Superior temporal gyrus (tissue), 1 donor: ENCODE data around the gene PNKP.

Experiments used
- DNase-seq: peaks from one replicate; pipeline ENCODE4 v3.0.0-alpha.2; 2016; ENCODE audit errors: extremely low spot score

Gene PNKP

DNA sequence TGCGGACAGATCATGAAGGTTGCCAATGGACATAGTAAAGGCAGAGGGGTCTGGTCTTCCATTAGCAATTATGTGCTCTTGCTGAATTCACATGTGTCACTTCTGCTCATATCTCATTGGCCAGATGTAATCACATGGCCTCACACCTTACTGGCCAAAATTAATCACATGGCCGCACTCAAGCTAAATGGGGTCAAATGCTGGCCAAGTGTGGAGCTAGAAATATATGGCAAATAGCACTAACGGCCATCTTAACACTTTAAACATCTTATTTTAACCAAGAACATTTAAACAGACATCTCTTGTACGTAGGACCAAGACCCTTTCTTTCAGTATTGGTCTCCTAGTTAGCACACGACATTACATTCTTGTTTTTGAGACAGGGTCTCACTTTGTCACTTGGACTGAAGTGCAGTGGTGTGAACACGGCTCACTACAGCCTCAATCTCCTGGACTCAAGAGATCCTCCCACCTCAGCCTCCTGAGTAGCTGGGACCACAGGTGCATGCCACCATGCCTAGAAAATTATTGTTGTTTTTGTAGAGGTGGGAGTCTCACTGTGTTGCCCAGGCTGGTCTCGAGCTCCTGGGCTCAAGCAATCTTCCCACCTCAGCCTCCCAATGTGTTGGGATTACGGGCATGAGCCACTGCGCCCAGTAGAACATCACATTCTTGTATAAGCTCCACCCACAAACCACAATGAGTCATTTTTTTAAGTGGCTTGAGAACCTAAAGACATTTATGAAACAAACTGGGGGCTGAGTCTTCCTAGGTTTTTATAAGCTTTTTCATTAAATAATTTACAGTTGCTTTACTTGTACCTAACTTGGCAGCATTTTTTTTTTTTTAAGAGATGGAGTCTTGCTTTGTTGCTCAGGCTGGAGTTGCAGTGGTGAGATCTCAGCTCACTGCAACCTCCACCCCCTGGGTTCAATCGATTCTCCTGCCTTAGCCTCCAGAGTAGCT is 19.4 kb downstream of the PNKP start:
- DNase-seq = no peak

DNA sequence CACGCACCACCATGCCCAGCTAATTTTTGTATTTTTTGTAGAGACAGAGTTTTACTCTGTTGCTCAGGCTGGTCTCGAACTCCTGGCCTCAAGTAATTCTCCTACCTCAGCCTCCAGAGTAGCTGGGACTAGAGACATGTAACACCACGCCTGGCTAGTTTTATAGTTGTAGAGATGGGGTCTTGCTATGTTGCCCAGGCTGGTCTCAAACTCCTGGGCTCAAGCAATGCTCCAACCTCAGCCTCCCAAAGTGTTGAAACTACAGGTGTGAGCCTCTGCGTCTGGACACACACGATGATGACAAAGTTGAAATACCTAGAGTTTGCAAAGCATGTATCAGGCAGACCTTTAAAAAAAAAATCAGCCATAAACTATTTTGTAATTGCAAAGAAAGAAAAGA is 21.0 kb downstream of the PNKP start:
- DNase-seq = no peak

GRCh38 chr19:49845414-49845813 is 22.0 kb downstream of the PNKP start:
- no peak for DNase-seq

DNA sequence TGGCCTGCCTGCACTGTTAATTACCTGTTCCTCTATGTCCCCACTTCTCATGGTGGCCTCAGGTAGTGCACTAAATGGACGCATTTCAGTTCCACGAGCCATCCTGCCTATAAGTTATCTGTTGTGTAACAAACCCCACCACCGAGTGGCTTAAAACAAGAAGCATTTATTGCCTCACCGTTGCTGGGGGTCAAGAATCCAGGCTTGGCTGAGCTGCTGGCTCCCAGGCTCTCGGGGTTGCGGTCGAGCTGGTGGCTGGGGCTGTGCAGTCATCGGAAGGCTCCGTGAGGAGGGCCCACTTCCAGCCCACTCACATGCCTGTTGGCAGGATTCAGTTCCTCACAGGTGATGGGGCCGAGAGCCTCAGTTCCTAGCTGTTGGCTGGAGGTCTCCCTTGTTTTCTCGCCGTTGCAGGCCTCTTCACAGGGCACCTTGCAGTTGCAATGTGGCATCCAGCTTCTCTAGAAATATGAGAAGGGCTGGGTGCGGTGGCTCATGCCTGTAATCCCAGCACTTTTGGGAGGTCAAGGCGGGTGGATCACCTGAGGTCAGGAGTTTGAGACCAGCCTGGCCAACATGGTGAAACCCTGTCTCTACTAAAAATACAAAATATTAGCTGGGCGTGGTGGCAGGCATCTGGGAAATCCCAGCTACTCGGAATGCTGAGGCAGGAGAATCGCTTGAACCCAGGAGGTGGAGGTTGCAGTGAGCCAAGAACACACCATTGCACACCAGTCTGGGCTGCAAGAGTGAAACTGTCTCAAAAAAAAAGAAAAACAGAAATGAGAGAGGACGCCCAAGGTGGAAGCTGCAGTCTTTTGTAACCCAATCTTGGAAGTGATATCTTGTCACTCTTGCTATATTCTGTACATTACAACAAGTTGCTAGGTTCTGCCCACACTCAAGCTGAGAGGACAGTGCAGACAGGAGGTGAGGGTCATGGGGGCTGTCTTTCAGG is 23.0 kb downstream of the PNKP start:
- DNase-seq = no peak

DNA sequence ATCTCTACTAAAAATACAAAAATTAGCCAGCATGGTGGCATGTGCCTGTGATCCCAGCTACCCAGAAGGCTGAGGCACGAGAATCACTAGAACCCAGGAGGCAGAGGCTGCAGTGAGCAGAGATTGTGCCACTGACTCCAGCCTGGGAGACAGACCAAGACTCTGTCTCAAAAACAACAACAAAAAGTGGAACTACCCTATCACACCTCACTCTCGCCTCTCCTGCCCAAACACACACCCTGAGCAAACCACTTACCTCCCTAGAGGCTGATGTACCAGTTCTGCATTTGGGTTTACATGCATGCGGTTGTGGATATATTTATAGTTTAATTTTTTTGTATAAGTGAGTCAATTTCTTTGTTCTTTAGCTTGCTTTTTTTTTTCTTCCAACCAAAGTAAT is 24.1 kb downstream of the PNKP start:
- no peak for DNase-seq

DNA sequence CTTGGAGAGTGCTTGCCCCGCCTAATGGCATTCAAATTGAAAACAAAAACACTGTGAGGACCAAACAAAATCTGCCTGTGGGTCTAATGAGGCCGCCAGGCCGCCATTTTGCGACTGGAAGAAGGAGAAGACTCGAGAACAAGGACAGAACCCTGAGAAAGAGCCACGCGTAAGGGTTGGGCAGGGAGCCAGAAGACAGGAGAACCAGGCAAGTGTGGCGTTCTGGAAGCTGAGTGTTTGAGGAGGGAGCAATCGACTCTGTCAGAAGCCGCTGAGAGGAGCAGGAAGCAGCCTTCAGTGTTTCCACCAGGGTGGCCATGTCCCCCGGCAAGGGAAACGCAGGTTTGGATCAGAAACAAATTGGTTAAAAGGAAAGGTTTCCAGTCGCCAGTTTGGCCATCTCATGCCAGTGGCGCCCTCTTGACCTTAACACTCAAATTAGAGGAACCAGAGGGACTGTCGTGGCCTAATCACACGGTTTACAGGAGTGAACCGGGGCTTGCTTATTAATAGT is 26.6 kb downstream of the PNKP start:
- no peak for DNase-seq

DNA sequence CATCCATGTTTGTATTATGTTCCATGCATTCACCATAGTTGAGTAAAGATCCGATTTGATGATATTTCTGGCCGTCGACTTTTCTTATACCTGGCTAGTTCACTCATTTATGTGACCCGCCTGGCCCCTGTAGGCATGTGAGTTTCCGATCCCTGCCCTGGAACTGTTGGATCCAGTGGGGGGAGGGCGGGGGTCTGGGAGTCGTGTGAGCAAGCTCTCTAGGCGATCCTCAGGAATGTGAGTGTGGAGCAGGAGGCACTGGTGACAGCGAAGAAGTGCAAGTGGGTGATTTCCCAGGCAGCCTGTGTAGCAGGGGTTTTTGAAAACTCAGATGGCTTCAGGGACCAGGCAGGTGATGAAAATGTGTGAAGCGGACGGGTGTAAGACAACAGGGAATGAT is 27.1 kb downstream of the PNKP start:
- DNase-seq = no peak

- no peak for DNase-seq
Observed at GRCh38 chr19:49839713-49840112, 27.7 kb downstream of the PNKP start.

GRCh38 chr19:49838885-49839588 is 28.3 kb downstream of the PNKP start:
- no peak for DNase-seq

DNA sequence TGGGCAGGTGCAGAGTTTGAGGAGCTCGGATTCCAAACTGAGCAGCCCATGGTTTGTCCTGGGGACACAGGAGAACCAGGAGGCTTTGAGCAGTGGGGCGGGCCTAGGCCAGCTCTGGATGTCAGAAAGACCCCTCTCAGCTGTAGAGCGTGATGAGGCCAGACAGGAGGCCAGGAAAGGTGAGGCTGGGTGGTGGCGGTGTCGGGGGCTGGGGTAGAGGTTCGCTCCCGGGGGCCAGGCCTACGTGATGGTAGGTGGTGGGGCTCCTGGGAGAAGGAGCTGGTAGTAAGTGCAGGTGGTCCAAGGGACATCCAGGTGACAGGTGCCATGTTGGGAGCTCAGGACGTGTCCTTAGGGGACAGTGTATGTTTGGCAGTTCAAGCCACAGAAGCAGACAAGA is 30.0 kb downstream of the PNKP start:
- no peak for DNase-seq

DNA sequence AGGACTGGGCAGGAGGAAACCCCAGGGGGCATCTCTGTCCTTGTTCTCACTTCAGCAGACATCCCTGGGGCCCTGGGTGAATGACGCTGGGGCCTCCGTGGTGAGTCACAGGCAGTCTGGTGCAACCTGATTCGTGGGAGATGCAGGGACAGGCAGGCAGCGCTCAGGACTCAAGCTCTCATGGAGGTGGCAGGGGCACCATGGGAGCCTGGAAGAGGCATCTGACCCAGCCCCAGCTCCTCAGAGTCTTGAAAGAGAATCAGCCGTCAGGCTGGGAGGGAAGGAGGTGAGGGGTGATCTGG is 30.4 kb downstream of the PNKP start:
- no peak for DNase-seq

GRCh38 chr19:49836176-49837008 is 31.0 kb downstream of the PNKP start:
- no peak for DNase-seq

- DNase-seq = no peak
Observed at GRCh38 chr19:49835562-49835961, 31.8 kb downstream of the PNKP start.

DNA sequence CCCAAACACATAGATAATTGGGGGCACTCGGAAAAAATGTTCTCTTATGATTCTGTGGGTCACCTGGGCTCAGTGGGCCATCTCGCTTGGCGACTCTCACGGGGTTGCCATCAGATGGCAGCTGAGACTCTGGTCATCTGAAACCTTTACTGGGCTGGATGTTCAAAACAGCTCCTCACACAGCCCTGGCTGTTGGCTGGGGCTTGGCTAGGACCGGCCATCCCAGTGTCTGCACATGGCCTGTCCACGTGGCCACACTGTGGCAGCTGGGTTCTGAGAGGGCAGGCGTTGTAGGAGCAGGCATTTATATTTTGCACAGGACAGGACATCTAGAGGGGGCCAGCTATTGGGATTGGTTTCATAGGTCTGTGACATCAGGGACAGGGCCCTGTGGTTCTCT is 33.8 kb downstream of the PNKP start:
- DNase-seq = no peak

DNA sequence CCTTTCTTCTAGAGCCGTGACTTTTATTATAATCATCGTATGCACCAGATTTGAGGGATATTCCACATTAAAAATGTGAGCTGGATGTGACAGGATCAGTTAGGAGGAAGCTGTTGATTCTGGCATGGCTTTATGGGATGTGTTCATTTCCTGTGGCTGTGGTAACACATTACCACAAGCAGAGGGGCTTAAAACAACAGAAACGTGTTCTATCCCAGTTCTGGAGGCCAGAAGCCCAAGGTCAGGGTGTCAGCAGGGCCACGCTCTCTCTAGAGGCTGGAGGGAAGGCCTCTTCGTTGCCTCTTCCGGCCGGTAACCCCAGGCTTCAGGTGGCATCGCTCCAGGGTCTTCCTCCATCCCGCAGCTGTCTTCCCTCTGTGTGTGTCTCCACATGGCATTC is 34.8 kb downstream of the PNKP start:
- no peak for DNase-seq

GRCh38 chr19:49831592-49831991 is 35.8 kb downstream of the PNKP start:
- DNase-seq = no peak

- no peak for DNase-seq
Observed at GRCh38 chr19:49830766-49831165, 36.6 kb downstream of the PNKP start.

DNA sequence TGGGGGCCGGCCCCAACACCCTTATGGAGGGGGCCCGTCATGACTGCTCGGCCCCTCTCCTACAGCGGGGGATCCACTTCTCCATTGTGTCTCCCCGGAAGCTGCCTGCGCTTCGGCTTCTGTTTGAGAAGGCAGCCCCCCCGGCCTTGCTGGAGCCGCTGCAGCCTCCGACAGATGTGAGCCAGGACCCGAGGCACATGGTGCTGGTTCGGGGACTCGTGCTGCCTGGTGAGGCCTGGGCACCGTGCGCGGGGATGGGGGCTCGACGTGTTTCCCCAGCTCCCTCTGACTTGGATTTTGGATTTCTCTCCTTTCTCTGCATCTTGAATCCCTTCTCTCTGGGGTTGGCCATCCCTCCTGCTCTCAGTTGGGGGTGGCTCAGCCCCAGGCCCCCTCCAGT is 37.7 kb downstream of the PNKP start:
- DNase-seq = no peak

DNA sequence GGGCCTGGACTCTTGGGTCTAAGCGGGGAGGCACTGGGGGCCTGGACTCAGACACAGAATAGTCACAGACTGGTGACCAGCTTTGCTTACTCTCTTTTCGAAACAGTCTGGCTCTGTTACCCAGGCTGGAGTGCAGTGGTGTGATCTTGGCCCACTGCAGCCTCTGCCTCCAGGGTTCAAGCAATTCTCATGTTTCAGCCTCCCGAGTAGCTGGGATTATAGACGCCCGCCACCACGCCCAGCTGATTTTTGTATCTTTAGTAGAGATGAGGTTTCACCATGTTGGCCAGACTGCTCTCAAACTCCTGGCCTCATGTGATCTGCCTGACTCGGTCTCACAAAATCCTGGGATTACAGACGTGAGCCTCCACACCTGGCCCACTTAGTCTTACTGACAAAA is 38.2 kb downstream of the PNKP start:
- DNase-seq = no peak

DNA sequence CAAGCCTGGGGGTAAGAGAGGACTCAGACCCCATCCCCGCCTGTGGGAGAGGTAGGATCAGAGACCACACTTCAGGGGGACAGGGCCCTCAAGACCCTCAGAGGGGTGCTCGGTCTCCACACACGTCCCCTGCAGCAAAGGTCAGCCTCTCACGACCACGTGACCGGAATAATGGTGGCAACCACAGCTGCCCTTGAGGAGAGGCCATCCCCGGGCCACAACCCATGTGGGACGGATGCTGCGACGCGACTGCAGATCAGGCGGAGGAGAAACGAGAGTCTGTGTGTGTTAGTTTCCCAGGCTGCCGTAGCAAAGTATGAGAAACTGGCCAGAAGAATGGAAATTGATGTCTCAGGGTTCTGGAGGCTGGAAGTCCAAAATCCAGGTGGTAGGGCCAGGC is 40.3 kb downstream of the PNKP start:
- no peak for DNase-seq

DNA sequence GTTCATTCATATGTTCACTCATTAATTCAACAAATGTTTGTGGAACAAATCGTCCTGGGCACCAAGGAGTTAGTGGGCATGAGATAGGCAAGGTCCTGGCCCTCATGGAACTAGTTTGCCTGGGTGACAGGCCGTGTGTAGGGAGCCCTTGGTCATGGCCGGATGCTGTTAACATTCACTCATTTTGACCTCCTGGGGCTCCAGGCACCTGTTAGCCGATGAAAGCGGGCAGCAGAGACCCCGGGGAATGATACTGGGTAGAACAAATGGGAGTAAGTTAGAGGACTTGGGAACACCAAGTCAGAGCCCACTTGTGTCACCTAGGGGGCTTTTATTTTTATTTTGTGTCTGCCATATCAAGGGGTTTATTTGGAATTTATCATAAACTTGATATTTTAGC is 42.7 kb downstream of the PNKP start:
- no peak for DNase-seq
